Activated naive CD4-positive, alpha-beta T cell treated with anti-CD3 and anti-CD28 coated beads for 36 hours (primary cell): Measurements from ENCODE around the gene APOBEC3G. TPM values are rescaled to one million over a fixed set of nuclear protein-coding genes. Genes with fewer than 3 reads are reported as not detected.
"Not testable (repeated sequence)": the region's sequence is repeated elsewhere in the genome, so short reads cannot be mapped to it uniquely, and the experiment has no call there.

Source experiments
- CTCF ChIA-PET: fragments of 350-600 bp; sonication (Branson Sonifier 250); formaldehyde crosslinking; loops from one replicate; lab custom pipeline; 2021; ENCODE audit warnings: antibody characterized with exemption; lab: Charles Lee
- DNase-seq: peaks from one replicate; pipeline ENCODE4 v3.0.0-alpha.2; 2020
- H3K27ac Mint-ChIP-seq: one replicate; pipeline ENCODE4 v1.8.0; 2021; ENCODE audit warnings: mild to moderate bottlenecking, mixed read lengths
- H3K27me3 Mint-ChIP-seq: one replicate; pipeline ENCODE4 v1.8.0; 2021; ENCODE audit warnings: low read depth, mixed read lengths
- H3K36me3 Mint-ChIP-seq: one replicate; pipeline ENCODE4 v1.8.0; 2021; ENCODE audit warnings: low read depth, mixed read lengths
- H3K4me1 Mint-ChIP-seq: one replicate; pipeline ENCODE4 v1.8.0; 2021; ENCODE audit warnings: low read depth, mixed read lengths
- H3K4me3 Mint-ChIP-seq: one replicate; pipeline ENCODE4 v1.8.0; 2021; ENCODE audit warnings: mild to moderate bottlenecking, moderate library complexity, mixed read lengths
- H3K9me3 Mint-ChIP-seq: one replicate; pipeline ENCODE4 v1.8.0; 2021; ENCODE audit warnings: mixed read lengths
- intact Hi-C: fragments of 100-400 bp; cut with micrococcal nuclease; formaldehyde crosslinking; loops from one replicate; pipeline ENCODE4 v1.15.1; 2023
- total RNA-seq, 2 experiments: library from RNA; stranded (reverse); gene quantifications; one replicate each; pipeline ENCODE4 v1.2.3, GENCODE V29; 2021

Gene APOBEC3G
- total RNA-seq = 10 to 100 TPM; 23.1 to 24.1 TPM

DNA sequence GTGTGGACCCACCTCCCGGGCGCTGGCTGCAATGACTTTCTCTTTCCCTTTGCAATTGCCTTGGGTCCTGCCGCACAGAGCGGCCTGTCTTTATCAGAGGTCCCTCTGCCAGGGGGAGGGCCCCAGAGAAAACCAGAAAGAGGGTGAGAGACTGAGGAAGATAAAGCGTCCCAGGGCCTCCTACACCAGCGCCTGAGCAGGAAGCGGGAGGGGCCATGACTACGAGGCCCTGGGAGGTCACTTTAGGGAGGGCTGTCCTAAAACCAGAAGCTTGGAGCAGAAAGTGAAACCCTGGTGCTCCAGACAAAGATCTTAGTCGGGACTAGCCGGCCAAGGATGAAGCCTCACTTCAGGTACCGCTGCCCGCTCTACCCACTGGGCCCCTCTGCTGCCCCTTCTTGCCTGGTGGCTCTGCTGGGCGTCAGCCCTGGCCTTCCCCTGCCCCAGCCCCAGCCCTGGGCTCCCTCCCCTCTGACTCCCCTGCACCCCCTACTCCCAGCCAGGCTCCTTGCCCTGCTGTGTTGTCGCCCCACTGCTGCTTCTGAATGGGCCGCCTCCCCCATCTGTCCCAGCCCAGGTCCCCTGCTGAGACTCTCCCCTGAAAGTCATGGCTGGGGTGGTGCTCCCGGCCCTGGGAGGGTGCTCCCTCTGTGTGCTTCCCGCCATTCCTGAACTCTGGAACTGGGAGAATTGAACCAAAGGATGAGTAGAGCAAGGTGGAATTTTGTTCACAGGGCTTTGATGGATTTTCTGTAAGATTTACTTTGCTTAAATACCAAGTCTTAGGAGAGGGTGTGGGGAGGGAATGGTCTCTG, at the start of gene APOBEC3G:
Gene APOBEC3G (plus strand): TSS at position 250 of the 815 bp plus-strand sequence. CDS start 87 bp downstream, at position 337.
- Mint-ChIP-seq H3K27ac (peak within 1 kb of the TSS; percentile 84), H3K4me1 (peaks cover 29% of the 10 kb centered on the region), H3K4me3 (peak within 1 kb of the TSS; percentile 86)
- H3K36me3 Mint-ChIP-seq, CTCF ChIA-PET, H3K9me3 Mint-ChIP-seq, H3K27me3 Mint-ChIP-seq: not testable (repeated sequence)
- DNase-seq = peak; percentile 72
- intact Hi-C loops = loop anchor here (1.0 to 5.0 kb wide), 3 partner anchors 13 to 55 kb away; partner anchors contain the start of gene APOBEC3D

DNA sequence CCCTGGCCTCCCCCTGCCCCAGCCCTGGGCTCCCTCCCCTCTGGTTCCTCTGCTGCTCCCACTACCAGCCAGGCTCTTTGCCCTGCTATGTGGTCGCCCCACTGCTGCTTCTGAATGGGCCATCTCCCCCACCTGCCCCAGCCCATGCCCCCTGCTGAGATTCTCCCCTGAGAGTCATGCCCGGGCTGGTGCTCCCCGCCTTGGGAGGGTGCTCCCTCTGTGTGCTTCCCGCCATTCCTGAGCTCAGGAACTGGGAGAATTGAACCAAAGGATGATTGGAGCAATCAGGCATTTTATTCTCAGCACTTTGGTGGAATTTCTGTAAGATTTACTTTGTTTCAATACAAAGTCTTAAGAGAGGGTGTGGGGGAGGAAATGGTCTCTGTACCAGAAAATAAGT, 49.4 kb upstream of the APOBEC3G start:
- Mint-ChIP-seq H3K36me3 (peaks cover 12% of the 10 kb centered on the region), H3K9me3 (no peaks in the 10 kb centered on the region), H3K27me3 (no peaks in the 10 kb centered on the region), H3K4me1 (peaks cover 39% of the 10 kb centered on the region), H3K27ac (peak overlapping the region; percentile 87), H3K4me3 (no peak overlapping the region)
- intact Hi-C loops = no loop called here
- CTCF ChIA-PET = interaction anchor here (0.6 to 2.0 kb wide), 2 partner anchors 16 to 24 kb away, joined by 3 to 5 read pairs; no protein-coding TSS in a partner anchor
- no peak for DNase-seq

DNA sequence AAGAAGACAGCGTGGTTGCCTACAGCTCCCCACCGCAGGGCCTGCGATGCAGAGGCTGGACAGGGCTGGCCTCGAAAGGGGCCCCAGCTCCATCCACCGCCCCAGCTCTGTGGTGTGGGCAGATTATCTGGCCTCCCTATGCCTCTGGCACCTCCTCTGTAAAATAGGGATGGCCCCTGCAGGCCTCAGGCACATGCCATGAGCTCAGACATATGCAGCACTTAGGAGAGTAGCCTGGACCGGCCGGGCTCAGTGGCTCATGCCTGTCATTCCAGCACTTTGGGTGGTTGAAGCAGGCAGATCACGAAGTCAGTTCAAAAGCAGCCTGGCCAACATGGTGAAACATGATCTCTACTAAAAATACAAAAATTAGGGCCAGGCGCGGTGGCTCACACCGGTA, 48.8 kb upstream of the APOBEC3G start:
- peaks cover 38% of the 10 kb centered on the region for H3K4me1 Mint-ChIP-seq
- peak overlapping the region; percentile 87 for H3K27ac Mint-ChIP-seq
- no peak for DNase-seq
- no peaks in the 10 kb centered on the region for H3K9me3 Mint-ChIP-seq
- CTCF ChIA-PET = interaction anchor here (0.6 to 2.0 kb wide), 2 partner anchors 15 to 25 kb away, joined by 3 to 5 read pairs; no protein-coding TSS in a partner anchor
- H3K4me3 Mint-ChIP-seq = no peak overlapping the region
- intact Hi-C loops = no loop called here
- H3K36me3 Mint-ChIP-seq = peaks cover 14% of the 10 kb centered on the region
- H3K27me3 Mint-ChIP-seq = no peaks in the 10 kb centered on the region

DNA sequence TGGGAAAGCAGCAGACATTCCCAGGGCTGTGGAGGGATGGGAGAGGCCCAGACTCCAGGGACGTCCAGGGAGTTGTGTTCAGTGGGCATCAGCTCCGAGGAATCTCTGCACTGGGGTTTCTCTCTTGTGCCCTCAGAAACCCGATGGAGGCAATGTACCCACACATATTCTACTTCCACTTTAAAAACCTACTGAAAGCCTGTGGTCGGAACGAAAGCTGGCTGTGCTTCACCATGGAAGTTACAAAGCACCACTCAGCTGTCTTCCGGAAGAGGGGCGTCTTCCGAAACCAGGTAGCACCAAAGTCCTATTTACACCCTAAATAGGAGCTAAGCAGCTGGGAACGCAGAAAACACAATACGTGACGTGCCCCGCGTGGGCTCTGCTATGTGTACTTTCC, 47.8 kb upstream of the APOBEC3G start:
- Mint-ChIP-seq H3K27ac (peak overlapping the region; percentile 8), H3K4me3 (no peak overlapping the region)

DNA sequence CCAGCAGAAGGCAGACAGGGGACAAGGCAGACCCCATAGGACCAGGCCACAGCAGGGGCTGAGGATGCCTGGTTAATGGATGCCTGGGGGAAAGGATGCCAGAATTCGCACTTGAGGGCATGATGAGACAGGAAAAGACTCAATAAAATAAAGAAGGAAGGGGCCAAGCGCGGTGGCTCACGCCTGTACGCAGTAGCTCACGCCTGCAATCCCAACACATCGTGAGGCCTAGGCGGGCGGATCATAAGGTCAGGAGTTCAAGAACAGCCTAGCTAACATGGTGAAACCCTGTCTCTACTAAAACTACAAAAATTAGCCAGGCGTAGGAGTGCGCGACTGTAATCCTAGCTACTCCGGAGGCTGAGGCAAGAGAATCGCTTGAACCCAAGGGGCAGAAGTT, 46.4 kb upstream of the APOBEC3G start:
- no peak for DNase-seq
- CTCF ChIA-PET = no interaction called here
- Mint-ChIP-seq H3K27me3 (no peaks in the 10 kb centered on the region), H3K4me1 (peaks cover 15% of the 10 kb centered on the region), H3K36me3 (peaks cover 10% of the 10 kb centered on the region), H3K27ac (no peak overlapping the region), H3K9me3 (no peaks in the 10 kb centered on the region), H3K4me3 (no peak overlapping the region)
- intact Hi-C loops = no loop called here

More for the DNA sequence above, 47.8 kb upstream of the APOBEC3G start:
- no peaks in the 10 kb centered on the region for H3K9me3 Mint-ChIP-seq
- CTCF ChIA-PET = interaction anchor here (0.6 to 2.0 kb wide), 2 partner anchors 26 to 49 kb away, joined by 3 to 5 read pairs; no protein-coding TSS in a partner anchor
- H3K27me3 Mint-ChIP-seq = no peaks in the 10 kb centered on the region
- intact Hi-C loops = no loop called here
- no peak for DNase-seq
- H3K4me1 Mint-ChIP-seq = peaks cover 29% of the 10 kb centered on the region
- peaks cover 12% of the 10 kb centered on the region for H3K36me3 Mint-ChIP-seq

DNA sequence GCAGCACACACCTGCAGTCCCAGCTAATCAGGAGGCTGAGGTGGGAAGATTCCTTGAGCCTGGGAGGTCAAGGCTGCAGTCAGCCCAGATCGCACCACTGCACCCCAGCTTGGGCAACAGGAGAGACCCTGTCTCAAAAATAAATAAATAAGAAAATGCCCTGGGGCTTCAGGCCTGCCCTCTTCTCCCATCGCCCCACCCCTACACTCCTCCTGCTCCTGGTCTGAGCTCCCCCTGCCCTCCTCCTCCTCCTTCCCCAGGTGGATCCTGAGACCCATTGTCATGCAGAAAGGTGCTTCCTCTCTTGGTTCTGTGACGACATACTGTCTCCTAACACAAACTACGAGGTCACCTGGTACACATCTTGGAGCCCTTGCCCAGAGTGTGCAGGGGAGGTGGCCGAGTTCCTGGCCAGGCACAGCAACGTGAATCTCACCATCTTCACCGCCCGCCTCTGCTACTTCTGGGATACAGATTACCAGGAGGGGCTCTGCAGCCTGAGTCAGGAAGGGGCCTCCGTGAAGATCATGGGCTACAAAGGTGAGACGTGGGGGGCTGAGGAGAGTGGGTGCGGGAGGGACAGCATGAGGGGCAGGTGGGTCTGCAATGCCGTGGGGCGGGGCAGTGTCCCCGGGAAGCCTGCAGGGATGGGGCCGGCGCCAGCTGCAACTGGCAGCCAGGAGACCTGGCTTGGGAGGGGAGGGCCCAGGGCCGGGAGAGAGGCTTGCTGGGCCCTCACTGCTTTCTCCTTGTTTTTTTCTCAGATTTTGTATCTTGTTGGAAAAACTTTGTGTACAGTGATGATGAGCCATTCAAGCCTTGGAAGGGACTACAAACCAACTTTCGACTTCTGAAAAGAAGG, 45.4 kb upstream of the APOBEC3G start:
- H3K36me3 Mint-ChIP-seq, H3K4me3 Mint-ChIP-seq, H3K27ac Mint-ChIP-seq, CTCF ChIA-PET, intact Hi-C loops, DNase-seq, H3K27me3 Mint-ChIP-seq, H3K9me3 Mint-ChIP-seq: not testable (repeated sequence)
- H3K4me1 Mint-ChIP-seq = peaks cover 15% of the 10 kb centered on the region

DNA sequence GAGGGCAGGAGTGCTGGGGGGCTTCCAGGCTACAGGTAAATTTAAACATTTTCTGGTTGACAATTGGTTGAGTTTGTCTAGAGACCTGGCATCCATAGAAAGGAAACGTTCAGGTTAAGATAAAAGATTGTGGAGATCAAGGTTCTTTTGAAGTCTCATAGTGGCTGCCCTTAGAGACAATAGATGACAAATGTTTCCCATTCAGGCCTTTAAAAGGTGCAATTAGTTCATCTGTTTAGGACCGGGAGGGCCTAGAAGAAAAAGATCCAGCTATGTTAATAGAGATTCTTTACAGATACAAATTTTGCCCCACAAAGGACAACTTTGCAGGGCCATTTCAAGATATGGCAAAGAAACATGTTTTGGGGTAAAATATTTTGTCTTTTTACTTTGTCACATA, 40.0 kb upstream of the APOBEC3G start:
- H3K27ac Mint-ChIP-seq, H3K27me3 Mint-ChIP-seq, H3K9me3 Mint-ChIP-seq, DNase-seq, H3K4me3 Mint-ChIP-seq, H3K36me3 Mint-ChIP-seq, intact Hi-C loops: not testable (repeated sequence)
- H3K4me1 Mint-ChIP-seq = peaks cover 23% of the 10 kb centered on the region
- CTCF ChIA-PET = interaction anchor here (1.3 kb wide), 1 partner anchor 34 kb away, joined by 3 read pairs; no protein-coding TSS in a partner anchor

DNA sequence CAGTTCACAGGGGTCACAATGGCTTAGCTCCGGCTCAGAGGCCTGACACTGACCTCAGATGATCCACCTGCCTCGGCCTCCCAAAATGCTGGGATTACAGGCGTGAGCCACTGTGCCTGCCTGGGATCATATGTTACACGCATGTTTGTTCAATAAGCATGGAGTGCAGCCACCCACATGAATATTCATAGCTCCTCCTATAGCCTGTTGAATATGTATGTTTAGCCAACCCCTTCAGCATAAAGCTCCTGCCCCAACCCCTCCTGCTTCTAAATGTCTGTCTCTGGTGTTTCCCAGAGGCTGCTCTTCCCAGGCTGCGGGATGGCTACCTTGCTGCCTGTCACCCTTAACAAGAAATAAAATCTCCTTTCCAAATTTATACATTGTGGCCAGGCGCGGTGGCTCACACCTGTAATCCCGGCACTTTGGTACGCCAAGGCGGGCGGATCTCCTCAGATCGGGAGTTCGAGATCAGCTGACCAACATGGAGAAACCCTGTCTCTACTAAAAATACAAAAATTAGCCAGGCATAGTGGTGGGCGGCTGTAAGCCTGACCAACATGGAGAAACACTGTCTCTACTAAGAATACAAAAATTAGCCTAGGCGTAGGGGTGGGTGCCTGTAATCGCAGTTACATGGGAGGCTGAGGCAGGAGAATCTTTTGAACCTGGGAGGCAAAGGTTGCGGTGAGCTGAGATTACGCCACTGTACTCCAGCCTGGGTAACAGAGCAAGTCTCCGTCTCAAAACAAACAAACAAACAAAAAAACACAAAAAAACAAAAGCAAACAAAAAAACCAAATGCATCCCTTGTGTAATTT, 37.6 kb upstream of the APOBEC3G start:
- DNase-seq = no peak
- intact Hi-C loops = no loop called here
- CTCF ChIA-PET = interaction anchor here (1.0 kb wide), 1 partner anchor 36 kb away, joined by 3 read pairs; no protein-coding TSS in a partner anchor
- Mint-ChIP-seq H3K27ac (peak overlapping the region; percentile 76), H3K9me3 (no peaks in the 10 kb centered on the region), H3K4me3 (peak overlapping the region; percentile 66), H3K4me1 (peaks cover 25% of the 10 kb centered on the region), H3K36me3 (no peaks in the 10 kb centered on the region), H3K27me3 (no peaks in the 10 kb centered on the region)

DNA sequence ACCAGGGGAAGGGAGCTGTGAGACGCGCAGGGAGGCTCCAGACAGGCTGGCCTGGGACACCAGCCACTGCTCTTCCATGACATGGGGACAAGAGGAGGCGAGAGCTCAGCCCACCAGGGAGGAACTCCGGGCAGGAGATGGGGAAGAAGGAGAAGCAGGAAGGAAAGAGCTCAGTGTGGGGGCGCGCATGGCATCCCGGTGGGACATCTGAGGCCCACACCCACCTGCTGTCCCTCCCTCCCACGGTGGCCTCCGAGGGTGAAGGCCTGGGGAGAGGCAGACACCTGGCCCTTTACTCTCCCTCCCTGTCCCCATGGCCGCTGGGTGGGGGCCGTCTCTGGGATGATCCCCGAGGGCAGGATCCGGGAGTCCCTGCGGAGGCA, 36.9 kb upstream of the APOBEC3G start:
- intact Hi-C loops = not testable (repeated sequence)

DNA sequence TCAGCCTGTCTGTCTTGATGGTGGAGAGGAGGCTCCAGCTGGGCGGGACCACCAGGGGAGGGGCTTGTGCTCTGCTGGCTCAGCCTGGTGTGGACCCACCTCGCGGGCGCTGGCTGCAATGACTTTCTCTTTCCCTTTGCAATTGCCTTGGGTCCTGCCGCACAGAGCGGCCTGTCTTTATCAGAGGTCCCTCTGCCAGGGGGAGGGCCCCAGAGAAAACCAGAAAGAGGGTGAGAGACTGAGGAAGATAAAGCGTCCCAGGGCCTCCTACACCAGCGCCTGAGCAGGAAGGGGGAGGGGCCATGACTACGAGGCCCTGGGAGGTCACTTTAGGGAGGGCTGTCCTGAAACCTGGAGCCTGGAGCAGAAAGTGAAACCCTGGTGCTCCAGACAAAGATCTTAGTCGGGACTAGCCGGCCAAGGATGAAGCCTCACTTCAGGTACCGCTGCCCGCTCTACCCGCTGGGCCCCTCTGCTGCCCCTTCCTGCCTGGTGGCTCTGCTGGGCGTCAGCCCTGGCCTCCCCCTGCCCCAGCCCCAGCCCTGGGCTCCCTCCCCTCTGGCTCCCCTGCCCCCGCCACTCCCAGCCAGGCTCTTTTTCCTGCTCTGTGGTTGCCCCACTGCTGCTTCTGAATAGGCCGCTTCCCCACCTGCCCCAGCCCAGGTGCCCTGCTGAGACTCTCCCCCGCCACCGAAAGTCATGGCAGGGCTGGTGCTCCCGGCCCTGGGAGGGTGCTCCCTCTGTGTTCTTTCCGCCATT, 36.4 kb upstream of the APOBEC3G start, which contains the start of gene APOBEC3F:
Gene APOBEC3F (plus strand): TSS at position 327 of the 759 bp plus-strand sequence. CDS start 97 bp downstream, at position 424.
- Mint-ChIP-seq H3K4me3 (peak within 1 kb of the TSS; percentile 79), H3K4me1 (peaks cover 26% of the 10 kb centered on the region), H3K27ac (peak within 1 kb of the TSS; percentile 77)
- intact Hi-C loops, H3K36me3 Mint-ChIP-seq, H3K27me3 Mint-ChIP-seq, H3K9me3 Mint-ChIP-seq: not testable (repeated sequence)
- CTCF ChIA-PET = interaction anchor here (1.0 kb wide), 1 partner anchor 37 kb away, joined by 3 read pairs; no protein-coding TSS in a partner anchor
- DNase-seq = peak; percentile 80

More for the DNA sequence above, 36.9 kb upstream of the APOBEC3G start:
- not testable (repeated sequence) for H3K36me3 Mint-ChIP-seq, H3K27me3 Mint-ChIP-seq, H3K9me3 Mint-ChIP-seq, DNase-seq
- Mint-ChIP-seq H3K27ac (peak overlapping the region; percentile 76), H3K4me1 (peaks cover 25% of the 10 kb centered on the region), H3K4me3 (peak overlapping the region; percentile 66)
- CTCF ChIA-PET = interaction anchor here (1.0 kb wide), 1 partner anchor 37 kb away, joined by 3 read pairs; no protein-coding TSS in a partner anchor

DNA sequence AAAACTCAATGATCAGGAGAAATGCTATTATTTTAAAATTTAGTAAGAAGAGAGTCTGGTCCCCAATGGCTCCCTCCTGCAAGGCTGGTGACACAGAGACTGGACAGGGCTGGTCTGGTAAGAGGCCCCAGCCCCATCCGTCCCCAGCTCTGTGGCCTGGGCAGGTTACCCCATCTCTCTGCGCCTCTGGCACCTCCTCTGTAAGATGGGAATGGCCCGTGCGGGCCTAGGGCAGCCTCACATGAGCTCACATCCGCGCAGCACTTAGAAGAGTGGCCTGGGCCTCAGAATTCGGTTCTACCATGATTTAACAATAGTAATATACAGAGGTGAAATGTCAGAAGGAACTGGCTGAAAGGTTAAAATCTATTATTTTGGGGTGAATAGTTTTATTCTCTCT, 35.2 kb upstream of the APOBEC3G start:
- Mint-ChIP-seq H3K36me3 (no peaks in the 10 kb centered on the region), H3K4me1 (peaks cover 22% of the 10 kb centered on the region), H3K27me3 (no peaks in the 10 kb centered on the region), H3K4me3 (peak overlapping the region; percentile 79), H3K9me3 (no peaks in the 10 kb centered on the region), H3K27ac (peak overlapping the region; percentile 77)
- DNase-seq = no peak
- intact Hi-C loops = no loop called here
- CTCF ChIA-PET = interaction anchor here (0.6 to 1.0 kb wide), 2 partner anchors 53 to 76 kb away, joined by 4 read pairs; no protein-coding TSS in a partner anchor
